ENCODE measurements around the gene CYS1.
"Not testable (repeated sequence)": the region's sequence is repeated elsewhere in the genome, so short reads cannot be mapped to it uniquely, and the experiment has no call there.

CYS1 gene

DNA sequence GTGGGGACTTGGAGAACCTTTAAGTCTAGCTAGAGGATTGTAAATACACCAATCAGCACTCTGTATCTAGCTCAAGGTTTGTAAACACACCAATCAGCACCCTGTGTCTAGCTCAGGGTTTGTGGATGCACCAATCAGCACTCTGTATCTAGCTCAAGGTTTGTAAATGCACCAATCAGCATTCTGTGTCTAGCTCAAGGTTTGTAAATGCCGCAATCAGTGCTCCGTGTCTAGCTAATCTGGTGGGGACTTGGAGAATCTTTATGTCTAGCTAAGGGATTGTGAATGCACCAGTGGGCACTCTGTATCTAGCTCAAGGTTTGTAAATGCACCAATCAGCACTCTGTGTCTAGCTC is 11.7 kb upstream of the CYS1 start:
- DNase-seq (ENCODE audit: low read depth) = not testable (repeated sequence)

DNA sequence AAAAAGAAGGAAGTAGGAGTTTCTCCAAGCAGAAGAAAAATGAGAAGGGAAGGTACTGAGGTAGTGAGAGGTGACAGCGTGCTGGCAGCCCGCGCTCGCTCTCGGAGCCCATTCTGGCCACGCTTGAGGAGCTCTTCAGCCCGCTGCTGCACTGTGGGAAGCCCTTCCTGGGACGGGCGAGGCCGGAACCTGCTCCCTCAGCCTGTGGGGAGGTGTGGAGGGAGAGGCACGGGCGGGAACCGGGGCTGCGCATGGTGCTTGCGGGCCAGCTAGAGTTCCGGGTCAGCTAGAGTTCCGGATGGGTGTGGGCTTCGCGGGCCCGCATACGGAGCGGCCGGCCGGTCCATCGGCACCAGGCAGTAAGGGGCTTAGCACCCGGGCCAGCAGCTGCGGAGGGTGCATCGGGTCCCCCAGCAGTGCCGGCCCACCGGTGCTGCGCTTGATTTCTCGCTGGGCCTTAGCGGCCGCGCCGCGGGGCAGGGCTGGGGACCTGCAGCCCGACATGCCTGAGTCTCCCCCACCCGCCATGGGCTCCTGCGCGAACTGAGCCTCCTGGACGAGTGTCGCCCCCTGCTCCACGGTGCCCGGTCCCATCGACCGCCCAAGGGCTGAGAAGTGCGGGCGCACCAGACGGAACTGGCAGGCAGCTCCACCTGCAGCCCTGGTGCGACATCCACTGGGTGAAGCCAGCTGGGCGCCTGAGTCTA is 11.1 kb upstream of the CYS1 start:
- peak; percentile 15 for DNase-seq (ENCODE audit: low read depth)

DNA sequence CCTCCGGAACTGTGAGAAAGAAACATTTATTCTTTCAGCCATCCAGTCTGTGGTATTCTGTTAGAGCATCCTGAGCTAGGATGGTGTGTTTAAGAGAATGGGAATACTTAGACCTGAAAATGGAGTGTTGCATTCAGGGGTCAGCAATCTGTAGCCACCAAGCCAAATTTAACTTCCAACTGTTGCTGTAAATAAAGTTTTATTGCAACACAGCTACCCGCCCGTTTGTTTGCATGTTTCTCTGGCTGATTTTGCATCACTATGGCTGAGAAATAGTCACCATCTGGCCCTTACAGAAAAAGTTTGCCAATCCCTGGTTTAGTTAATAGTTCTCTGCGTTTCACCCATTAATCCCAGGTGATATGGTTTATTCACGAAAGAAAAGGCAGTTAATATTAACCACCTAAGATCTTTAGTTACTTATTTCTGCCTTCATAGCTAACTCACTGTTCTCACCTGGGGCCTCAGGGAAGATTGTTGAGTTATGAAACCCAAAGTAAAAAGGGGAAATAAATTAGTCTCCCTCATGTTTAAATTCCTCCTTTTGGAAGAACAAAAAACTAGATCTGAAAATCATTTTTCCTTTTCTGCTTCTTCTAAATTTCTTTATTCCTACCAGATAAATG is 9.5 kb upstream of the CYS1 start:
- DNase-seq (ENCODE audit: low read depth) = no peak

DNA sequence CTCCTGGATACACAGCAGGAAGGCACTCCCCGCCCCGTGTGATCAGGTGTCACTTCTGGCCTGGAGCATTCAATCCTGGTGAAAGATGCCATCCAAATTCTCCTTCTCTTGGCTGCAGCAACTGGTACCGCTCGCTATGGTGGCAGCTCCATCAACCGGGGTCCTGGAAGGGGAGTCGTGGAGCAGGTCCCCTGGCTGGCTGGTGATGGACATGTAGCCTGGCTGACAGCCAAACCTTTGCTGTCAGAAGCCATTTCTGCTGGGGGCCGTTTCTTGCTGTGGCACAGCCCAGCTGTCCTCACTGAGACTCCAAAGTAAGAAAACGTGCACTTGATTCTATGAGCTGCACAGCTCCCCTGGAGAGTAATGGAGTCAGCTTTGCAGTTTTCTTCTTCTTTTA is 7.1 kb upstream of the CYS1 start:
- DNase-seq (ENCODE audit: low read depth) = no peak

DNA sequence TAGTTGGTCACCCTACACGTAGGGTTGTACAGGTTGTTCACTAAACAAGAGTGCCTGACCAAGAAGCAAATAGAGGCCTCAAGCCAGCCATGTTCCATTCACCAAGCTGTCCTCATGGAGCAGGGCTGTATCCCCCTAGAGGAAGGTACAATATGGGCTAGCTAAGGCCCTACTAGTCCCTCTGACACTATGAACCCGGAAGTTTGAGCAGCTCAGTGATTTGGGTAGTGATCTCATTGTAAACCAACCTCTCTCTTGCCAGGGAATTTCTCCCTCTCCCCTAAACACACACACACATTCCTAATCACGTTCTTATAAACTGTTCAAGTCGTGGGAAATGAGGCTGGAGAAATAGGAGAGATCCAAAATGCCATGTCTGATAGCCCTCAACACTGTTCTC is 6.7 kb upstream of the CYS1 start:
- no peak for DNase-seq (ENCODE audit: low read depth)

DNA sequence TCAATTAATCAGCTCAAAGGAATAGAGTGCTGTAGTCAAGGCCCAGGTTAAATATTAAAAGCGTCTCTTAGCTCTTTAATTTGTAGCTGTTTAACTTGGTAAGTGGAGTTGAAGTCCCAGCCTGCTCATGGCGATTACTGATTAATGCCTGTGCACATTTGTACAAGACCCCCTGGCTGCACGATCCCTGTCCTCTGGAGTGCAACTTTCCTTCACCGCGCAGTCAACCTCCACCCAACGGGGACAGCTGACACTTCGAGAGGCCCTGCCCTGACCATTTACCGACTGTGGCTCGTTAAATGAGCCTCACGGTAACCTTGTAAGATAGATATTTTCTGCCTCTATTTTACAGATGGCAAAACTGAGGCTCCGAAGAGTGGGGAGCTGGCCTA is 5.5 kb upstream of the CYS1 start:
- DNase-seq (ENCODE audit: low read depth) = no peak

DNA sequence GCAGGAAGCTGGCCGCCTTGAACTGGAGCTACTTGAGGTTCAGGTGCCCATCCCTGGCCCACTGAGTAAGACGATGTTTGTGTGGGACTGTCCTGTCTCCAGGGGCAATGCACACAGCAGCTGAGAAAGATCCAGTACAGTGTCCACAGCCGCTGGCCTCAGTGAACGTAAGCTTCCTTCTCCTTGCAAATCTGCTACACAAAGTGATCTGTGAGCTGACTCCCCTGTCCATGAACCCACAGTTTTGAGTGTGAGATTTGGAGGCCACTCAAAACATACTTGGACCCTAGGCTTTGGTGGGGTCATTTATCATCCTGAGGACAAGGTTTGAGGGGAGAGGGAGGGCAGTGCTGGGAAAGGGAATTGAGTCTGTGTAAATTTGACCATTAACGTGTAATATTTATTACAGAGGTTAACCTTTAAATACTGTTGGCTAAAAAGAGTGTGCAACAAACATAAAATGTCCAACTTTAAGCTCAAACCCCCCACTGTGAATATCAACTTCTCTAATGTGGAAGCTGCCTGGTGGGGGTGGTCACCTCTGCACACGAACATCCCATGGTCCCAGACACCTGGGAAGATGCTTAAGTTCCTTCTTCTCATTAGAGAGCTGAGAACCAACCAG is 4.9 kb upstream of the CYS1 start:
- DNase-seq (ENCODE audit: low read depth) = no peak

DNA sequence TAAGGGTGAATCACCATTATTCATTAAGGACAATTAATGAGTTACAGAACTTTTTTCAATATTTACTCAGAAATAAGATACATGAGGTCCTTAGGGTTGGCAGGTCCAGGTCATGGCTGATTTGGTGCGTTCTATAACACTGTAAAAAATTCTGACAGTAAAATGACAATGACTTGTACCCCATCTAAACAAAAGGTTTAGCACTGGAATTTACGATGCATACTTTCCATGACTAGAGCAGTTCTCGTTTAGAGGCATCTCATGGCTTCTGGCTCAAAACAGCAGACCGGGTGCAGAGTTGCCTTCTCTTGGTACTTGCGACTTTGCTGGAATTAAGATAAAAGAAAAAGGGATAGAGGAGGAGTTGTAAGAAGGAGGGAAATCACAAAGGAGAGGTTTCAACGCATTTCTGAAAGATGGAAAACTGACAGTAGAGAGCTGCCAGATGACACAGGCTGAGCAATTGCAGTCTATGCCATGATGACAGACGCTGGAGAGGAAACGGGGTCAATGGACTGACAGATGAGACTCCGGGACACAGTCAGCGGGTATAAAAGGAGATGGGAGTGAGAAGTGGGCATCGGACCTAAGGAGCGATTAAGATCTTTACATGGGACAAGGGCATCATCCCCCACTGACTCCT is 4.1 kb upstream of the CYS1 start:
- DNase-seq (ENCODE audit: low read depth) = no peak

DNA sequence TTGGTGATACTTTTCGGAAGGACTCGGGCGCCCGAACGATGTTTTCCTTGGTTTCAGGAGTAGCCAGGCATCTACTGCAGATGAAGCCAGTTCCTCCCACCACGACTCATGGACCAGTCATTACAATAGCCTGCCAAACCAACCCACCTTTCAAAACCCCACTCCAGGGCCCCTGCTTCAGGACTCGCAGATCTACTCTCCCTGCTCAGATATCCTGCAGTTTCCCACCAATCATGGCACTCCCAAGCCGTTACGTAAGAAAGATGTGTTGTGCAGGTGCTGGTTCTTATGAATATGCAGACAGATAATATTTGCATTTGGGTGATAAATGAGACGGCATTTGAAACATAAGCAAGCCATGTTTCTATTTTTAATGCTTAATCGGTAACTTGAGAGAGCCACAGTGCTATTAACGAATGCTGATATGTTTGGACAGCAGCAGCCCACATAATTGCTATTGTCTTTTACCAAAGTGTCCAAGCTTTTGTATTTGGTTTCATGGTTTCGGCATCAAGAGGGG is 3.5 kb upstream of the CYS1 start:
- no peak for DNase-seq (ENCODE audit: low read depth)

DNA sequence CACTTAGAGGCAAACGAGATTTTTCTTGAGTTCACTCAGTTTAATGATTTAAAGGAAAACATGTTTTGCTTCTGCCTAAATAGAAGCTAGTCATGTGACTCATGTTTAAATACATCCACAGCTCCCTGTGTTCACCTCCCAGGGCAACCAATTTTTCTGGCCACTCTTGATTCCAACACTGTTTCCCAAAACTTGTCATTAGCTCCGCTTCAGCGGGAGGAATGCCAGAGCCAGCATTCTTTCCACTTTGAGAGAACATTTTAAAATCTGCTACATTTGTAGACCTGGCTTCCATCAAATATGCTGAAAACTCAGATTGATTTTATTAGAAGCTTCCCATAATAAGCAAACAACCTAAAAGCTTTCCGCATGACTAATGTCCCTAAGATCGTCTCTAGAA is 2.8 kb upstream of the CYS1 start:
- DNase-seq (ENCODE audit: low read depth) = no peak

DNA sequence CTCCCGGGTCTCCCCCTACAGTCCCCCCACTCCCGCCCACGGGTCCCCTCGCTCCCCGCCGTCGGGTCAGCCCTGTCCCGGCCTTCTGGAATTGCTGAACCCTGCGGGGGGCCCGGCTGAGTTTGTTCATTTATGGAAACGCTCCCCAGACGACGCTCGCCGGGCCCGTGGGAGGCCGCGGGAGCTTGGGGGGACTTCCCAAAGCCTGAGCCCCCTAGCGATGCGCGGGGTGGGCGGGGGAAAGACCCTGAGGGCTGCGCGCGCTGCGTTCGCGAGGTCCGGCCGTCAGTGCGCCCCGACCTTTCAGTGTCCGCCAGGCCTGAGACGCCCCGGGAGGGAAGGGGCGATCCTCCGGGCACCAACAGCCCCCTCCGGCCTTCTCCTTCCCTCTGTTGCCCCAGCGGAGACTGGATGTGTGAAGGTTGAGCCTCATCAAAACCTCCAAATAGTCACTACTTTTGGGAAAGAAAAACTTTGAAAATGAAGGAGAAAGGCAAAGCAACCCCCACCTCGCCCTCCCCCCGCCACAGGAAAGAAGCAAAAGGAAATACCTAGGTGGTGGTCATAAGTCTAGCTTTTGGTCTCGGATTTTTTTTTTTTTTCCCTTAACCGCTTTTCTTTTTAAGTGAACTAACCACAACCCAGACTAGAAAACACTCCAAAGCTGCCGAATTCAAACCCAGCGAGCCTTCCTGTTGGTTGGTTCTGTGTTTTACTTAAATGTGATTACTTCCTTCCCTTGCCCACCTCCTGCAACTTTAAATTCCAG is 509 bp upstream of the CYS1 start:
- no peak for DNase-seq (ENCODE audit: low read depth)

DNA sequence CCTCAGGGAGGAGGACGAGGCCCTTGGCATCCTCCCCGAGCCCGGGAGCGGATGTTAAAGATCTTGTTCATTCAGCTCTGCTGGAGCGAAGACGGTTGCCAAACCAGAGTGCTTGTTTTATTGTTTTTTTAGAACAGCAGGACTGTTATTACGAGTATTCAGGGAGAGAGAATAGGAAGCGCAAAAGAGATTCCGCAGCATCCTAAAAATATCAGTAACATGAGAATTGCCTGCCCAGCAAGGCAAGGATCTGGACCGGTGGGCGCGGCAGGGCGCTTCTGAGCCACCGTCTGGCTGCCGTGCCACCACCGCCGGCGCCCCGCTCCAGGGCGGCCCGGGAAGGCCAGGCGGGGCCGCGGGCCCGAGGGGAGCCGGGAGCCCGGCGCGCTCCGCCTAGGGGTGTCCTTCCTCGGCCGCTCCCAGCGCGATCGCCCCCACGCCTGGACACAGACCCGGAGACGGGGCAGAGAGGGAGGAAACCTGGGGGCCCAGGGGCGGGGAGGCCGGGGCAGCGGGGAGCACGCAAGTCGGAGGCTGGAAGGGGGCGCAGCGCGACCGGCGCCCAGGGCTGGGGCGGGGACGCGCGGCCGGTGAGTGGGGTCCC is 843 bp downstream of the CYS1 start:
- DNase-seq (ENCODE audit: low read depth) = peak; percentile 14

DNA sequence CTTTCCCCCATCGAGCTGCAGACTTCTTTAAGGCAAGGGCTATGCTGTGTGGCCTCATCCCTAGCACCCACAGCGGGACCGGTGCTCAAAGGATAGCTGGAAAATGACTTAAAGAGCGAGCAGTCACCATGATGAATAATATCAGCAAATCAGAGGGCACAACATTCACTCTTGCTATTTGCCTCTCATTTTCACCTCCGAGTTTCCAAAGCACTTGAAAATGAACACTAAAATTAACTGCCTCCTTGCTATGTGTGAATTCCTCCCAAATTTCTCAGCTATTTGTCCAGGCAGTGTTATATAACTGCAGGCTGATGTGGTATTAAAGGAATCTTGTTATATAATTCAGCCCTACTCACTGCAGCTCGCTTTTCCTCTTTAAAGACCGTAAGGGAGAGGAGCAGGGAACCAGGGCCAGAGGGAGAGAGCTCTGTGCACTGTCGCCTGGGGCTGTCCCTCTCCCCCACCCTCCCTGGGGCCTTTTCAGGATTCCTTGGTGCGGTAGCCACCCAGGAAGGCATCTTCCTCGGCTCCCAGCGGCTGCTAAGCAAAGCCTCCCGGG is 1.4 kb downstream of the CYS1 start:
- no peak for DNase-seq (ENCODE audit: low read depth)

DNA sequence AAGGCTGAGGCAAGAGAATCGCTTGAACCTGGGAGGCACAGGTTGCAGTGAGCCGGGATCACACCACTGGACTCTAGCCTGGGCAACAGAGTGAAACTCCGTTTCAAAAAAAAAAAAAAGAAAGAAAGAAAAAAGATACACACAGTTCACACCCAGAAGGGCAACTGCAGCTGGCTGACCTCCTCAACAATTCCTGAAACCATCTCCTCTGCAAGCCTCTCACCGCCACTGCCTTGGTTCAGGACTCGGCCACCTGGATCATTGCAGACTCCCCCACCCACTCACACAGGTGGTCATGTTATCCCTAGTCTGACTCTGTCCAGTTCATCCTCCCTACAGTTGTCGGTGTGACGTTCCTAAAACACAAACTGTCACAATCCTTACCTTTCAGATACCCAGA is 2.2 kb downstream of the CYS1 start:
- no peak for DNase-seq (ENCODE audit: low read depth)

DNA sequence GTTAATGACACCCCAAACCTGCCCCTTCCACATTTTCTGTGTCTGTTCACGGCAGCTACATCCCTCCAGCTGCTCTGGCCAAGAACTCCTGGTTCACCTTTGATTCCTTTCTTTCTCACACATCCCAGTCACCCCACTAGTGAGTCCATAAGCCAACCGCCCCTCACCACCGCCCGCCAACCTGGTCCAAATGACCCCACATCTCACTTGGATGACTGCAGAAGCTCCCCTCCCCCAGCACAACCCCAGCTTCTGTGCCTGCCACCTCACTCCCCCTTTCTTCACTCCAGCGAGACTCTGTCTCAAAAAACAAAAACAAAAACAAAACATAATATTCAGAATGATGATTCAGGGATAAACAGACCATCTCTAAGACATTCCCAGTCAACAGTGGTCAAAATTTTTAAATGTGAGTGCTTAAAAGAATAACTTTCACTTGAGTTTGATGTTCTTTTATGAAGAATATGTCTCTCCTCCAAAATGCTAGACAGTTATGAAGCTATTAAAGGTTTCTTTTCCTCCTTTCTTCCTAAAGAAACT is 3.2 kb downstream of the CYS1 start:
- no peak for DNase-seq (ENCODE audit: low read depth)

DNA sequence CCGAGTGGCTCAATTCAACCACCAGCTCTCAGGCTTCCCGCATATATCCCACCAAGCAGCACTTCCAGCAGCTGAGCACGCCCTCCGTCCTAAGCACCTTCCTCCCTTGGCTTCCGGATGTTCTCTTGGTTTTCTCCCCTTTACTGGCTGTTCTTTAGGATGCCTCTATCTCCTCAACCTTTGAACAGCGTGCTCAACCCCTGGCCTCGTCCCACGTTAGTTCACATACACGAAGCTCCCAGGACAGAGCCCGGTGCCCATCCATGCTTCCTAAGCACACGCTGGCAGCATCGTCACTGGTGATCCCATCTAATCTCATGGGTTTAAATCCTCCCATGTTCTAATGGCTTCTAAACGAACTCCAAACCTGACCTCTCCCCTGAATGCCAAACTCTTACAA is 3.7 kb downstream of the CYS1 start:
- DNase-seq (ENCODE audit: low read depth) = no peak

DNA sequence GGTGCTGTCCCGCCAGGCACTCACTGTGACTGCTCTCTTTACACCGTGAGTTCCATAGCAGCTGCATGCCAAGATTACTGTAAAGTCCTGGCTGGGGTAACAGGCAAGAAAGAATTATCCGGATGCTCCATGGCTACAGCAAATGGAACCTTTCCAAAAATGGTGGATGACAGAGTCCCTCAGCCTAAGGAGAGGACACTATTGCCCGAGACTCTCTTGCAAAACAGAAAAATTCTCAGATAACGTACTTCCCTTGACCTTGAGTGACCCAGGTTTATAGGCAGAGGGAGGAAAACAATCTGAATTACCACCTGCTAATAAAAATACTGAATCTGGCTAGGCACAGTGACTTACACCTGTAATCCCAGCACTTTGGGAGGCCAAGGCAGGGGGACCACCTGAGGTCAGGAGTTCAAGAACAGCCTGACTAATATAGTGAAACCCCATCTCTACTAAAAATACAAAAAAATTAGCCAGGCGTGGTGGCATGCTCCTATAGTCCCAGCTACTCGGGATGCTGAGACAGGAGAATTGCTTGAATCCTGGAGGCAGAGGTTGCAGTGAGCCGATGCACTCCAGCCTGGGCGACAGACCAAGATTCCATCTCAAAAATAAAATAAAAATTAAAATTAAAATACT is 4.5 kb downstream of the CYS1 start:
- no peak for DNase-seq (ENCODE audit: low read depth)

DNA sequence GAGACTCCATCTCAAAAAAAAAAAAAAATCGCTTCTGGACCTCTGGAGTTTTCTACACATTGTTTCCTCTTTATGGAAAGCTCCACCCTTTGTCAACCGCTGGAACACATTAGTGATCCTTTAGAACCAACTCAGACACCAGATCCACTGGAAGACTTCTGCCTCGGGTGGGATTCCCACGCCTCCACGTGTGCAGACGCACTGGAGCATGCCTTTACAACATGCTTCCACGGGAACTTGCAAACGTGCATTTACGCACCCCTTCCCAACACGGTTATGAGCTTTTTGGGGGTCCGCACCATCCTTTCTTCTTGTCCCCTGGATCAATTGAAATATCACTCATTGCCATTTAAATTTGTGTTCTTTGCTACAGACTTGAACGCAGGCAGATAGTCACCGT is 5.1 kb downstream of the CYS1 start:
- DNase-seq (ENCODE audit: low read depth) = no peak

DNA sequence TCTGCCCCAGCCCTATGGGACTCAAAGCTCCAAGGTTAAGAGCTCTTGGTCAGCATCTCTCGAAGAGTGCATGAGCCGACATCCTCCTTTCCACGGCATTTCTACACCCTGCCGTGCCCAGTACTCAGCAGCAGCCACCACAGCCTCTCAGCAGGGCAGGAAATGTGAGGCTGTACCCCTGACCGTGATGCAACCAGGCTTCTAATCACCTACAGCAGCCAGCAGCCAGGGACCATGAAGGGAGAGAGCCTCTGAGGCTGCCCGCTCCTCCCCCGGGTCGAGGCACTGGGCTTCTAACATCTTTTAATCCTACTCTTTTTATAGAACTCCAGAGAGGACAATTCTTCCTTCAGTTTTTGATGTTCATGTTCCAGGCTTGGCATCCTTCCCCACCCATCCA is 6.5 kb downstream of the CYS1 start:
- DNase-seq (ENCODE audit: low read depth) = no peak

DNA sequence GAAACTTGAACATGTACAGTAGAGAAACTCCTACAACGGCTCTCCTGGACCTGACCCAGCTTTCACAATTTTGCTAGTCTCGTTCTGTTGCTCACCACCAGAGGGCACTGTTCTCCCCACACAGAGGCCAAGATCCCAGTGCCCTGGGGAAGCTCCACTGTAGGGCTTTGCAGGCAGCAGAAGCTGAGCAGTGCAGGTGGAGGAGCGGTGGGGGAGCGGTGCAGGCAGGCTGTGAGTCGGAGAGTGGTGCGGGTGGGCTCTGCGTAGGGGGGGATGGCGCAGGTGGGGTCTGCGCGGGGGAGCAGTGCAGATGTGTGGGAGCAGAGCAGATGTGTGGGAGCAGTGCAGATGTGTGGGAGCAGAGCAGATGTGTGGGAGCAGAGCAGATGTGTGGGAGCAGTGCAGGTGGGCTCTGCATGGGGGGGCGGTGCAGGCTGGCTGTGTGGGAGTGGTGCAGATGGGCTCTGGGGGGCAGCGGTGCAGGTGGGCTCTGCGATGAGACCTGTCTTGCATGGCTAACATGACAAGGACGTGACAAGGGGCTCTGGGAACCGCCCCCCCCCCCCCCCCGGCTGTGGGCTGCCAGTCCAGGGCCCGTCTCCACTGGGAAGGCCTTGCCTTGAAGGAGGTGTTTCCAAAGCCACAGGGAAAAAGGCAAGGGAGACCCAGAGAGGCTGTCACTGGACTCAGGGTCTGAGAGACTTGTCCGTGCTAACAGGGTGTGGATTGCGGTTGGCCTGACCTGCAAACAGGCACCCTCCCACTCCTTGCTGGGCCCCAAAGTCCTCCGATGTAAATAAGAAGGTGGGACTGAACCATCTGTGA is 7.3 kb downstream of the CYS1 start:
- peak; percentile 78 for DNase-seq (ENCODE audit: low read depth)
